ENCODE results near the gene ENTPD6. TPM values are rescaled to one million over a fixed set of nuclear protein-coding genes. Genes with fewer than 3 reads are reported as not detected.
"Not testable (repeated sequence)": the region's sequence is repeated elsewhere in the genome, so short reads cannot be mapped to it uniquely, and the experiment has no call there.

ENTPD6 gene
- total and polyA plus RNA-seq, 4 experiments from 2014 or later: 42.1 to 94.3 (median 68.0) TPM

- CTCF ChIA-PET (ENCODE audit: partially characterized antibody): no interaction called here
- H3K4me3 Mint-ChIP-seq: no peak overlapping the region
- POLR2A ChIA-PET (ENCODE audit: partially characterized antibody): no interaction called here
These were observed 37.5 kb upstream of the ENTPD6 start for GRCh38 chr20:25158043-25158442.

GRCh38 chr20:25160467-25160866, 35.0 kb upstream of the ENTPD6 start:
- Histone ChIP-seq H3K27ac (ENCODE audit: low read depth, low read length) (no peak overlapping the region), H3K4me3 (ENCODE audit: low read length in 2 of 2) (no peak overlapping the region), H3K27me3 (ENCODE audit: insufficient read depth, low read length) (no peaks in the 10 kb centered on the region), H3K4me1 (ENCODE audit: insufficient read depth, low read length) (no peaks in the 10 kb centered on the region), H3K36me3 (ENCODE audit: insufficient read depth, low read length) (no peaks in the 10 kb centered on the region), H3K9me3 (ENCODE audit: control insufficient read depth in 1 of 2, low read length in 2 of 2) (no peaks in the 10 kb centered on the region)
- H3K4me1 Mint-ChIP-seq: no peaks in the 10 kb centered on the region
- intact Hi-C loops (cut with micrococcal nuclease): no loop called here
- peaks cover 4 to 10% of the 10 kb centered on the region in 2 donors for H3K27me3 Mint-ChIP-seq
- H3K4me3 Mint-ChIP-seq: no peak overlapping the region
- DNase-seq: no peak
- no peak overlapping the region for H3K27ac Mint-ChIP-seq
- H3K9me3 Mint-ChIP-seq: peaks cover 0 to 16% (median 2%) of the 10 kb centered on the region in 8 donors
- ChIA-PET POLR2A (ENCODE audit: partially characterized antibody) (no interaction called here), CTCF (ENCODE audit: partially characterized antibody) (interaction anchor here (1.1 kb wide), 2 partner anchors 11 to 198 kb away, joined by 3 read pairs; no protein-coding TSS in a partner anchor)
- H3K36me3 Mint-ChIP-seq: peaks cover 0 to 3% of the 10 kb centered on the region in 2 donors

More at GRCh38 chr20:25158043-25158442, 37.5 kb upstream of the ENTPD6 start:
- no peaks in the 10 kb centered on the region for H3K9me3 ChIP-seq (ENCODE audit: control insufficient read depth in 1 of 2, low read length in 2 of 2)
- Mint-ChIP-seq H3K9me3 (peaks cover 0 to 6% (median 0%) of the 10 kb centered on the region in 8 donors), H3K36me3 (no peaks in the 10 kb centered on the region), H3K27me3 (peaks cover 2 to 9% of the 10 kb centered on the region in 2 donors), H3K4me1 (no peaks in the 10 kb centered on the region), H3K27ac (no peak overlapping the region)
- no peaks in the 10 kb centered on the region for H3K36me3 ChIP-seq (ENCODE audit: insufficient read depth, low read length)
- DNase-seq: no peak
- H3K27me3 ChIP-seq (ENCODE audit: insufficient read depth, low read length): no peaks in the 10 kb centered on the region
- H3K4me1 ChIP-seq (ENCODE audit: insufficient read depth, low read length): no peaks in the 10 kb centered on the region
- intact Hi-C loops (cut with micrococcal nuclease): no loop called here
- H3K27ac ChIP-seq (ENCODE audit: low read depth, low read length): no peak overlapping the region
- no peak overlapping the region for H3K4me3 ChIP-seq (ENCODE audit: low read length in 2 of 2)

GRCh38 chr20:25160897-25161296, 34.6 kb upstream of the ENTPD6 start:
- intact Hi-C loops (cut with micrococcal nuclease): no loop called here
- no peaks in the 10 kb centered on the region for H3K36me3 ChIP-seq (ENCODE audit: insufficient read depth, low read length)
- H3K4me3 Mint-ChIP-seq: no peak overlapping the region
- ChIA-PET CTCF (ENCODE audit: partially characterized antibody) (interaction anchor here (1.1 kb wide), 1 partner anchor 12 kb away, joined by 3 read pairs; no protein-coding TSS in a partner anchor), POLR2A (ENCODE audit: partially characterized antibody) (no interaction called here)
- H3K27ac ChIP-seq (ENCODE audit: low read depth, low read length): no peak overlapping the region
- H3K9me3 Mint-ChIP-seq: peaks cover 0 to 16% (median 2%) of the 10 kb centered on the region in 8 donors
- no peak for DNase-seq
- no peaks in the 10 kb centered on the region for H3K4me1 ChIP-seq (ENCODE audit: insufficient read depth, low read length)
- no peaks in the 10 kb centered on the region for H3K4me1 Mint-ChIP-seq
- H3K27ac Mint-ChIP-seq: no peak overlapping the region
- H3K27me3 Mint-ChIP-seq: peaks cover 4 to 10% of the 10 kb centered on the region in 2 donors
- H3K36me3 Mint-ChIP-seq: peaks cover 0 to 3% of the 10 kb centered on the region in 2 donors
- H3K4me3 ChIP-seq (ENCODE audit: low read length in 2 of 2): no peak overlapping the region
- H3K9me3 ChIP-seq (ENCODE audit: control insufficient read depth in 1 of 2, low read length in 2 of 2): no peaks in the 10 kb centered on the region
- no peaks in the 10 kb centered on the region for H3K27me3 ChIP-seq (ENCODE audit: insufficient read depth, low read length)

GRCh38 chr20:25165128-25165527, 30.4 kb upstream of the ENTPD6 start:
- CTCF ChIA-PET (ENCODE audit: partially characterized antibody): interaction anchor here (1.0 kb wide), 1 partner anchor 8 kb away, joined by 4 read pairs; no protein-coding TSS in a partner anchor
- no peak overlapping the region for H3K4me3 Mint-ChIP-seq
- H3K27me3 ChIP-seq (ENCODE audit: insufficient read depth, low read length): no peaks in the 10 kb centered on the region
- no peaks in the 10 kb centered on the region for H3K4me1 Mint-ChIP-seq
- H3K9me3 ChIP-seq (ENCODE audit: control insufficient read depth in 1 of 2, low read length in 2 of 2): no peaks in the 10 kb centered on the region
- no peaks in the 10 kb centered on the region for H3K36me3 ChIP-seq (ENCODE audit: insufficient read depth, low read length)
- peaks cover 10% of the 10 kb centered on the region in 2 donors for H3K27me3 Mint-ChIP-seq
- intact Hi-C loops (cut with micrococcal nuclease): no loop called here
- POLR2A ChIA-PET (ENCODE audit: partially characterized antibody): no interaction called here
- H3K27ac Mint-ChIP-seq: no peak overlapping the region
- H3K4me3 ChIP-seq (ENCODE audit: low read length in 2 of 2): no peak overlapping the region
- H3K9me3 Mint-ChIP-seq: peaks cover 0 to 16% (median 2%) of the 10 kb centered on the region in 8 donors
- no peak for DNase-seq
- H3K4me1 ChIP-seq (ENCODE audit: insufficient read depth, low read length): no peaks in the 10 kb centered on the region
- no peak overlapping the region for H3K27ac ChIP-seq (ENCODE audit: low read depth, low read length)
- peaks cover 0 to 3% of the 10 kb centered on the region in 2 donors for H3K36me3 Mint-ChIP-seq

- CTCF ChIA-PET (ENCODE audit: partially characterized antibody); intact Hi-C loops (cut with micrococcal nuclease); H3K27ac ChIP-seq (ENCODE audit: low read depth, low read length); H3K4me1 Mint-ChIP-seq; POLR2A ChIA-PET (ENCODE audit: partially characterized antibody); H3K36me3 ChIP-seq (ENCODE audit: insufficient read depth, low read length); DNase-seq; H3K27ac Mint-ChIP-seq; H3K36me3 Mint-ChIP-seq; H3K4me3 ChIP-seq (ENCODE audit: low read length in 2 of 2); H3K4me3 Mint-ChIP-seq; H3K27me3 ChIP-seq (ENCODE audit: insufficient read depth, low read length); H3K9me3 ChIP-seq (ENCODE audit: control insufficient read depth in 1 of 2, low read length in 2 of 2); H3K4me1 ChIP-seq (ENCODE audit: insufficient read depth, low read length): not testable (repeated sequence)
- peaks cover 6 to 10% of the 10 kb centered on the region in 2 donors for H3K27me3 Mint-ChIP-seq
- peaks cover 0 to 16% (median 2%) of the 10 kb centered on the region in 8 donors for H3K9me3 Mint-ChIP-seq
These were observed 29.3 kb upstream of the ENTPD6 start for GRCh38 chr20:25166105-25166782.

GRCh38 chr20:25173321-25173720, 22.2 kb upstream of the ENTPD6 start:
- Histone ChIP-seq H3K4me3 (ENCODE audit: low read length in 2 of 2) (no peak overlapping the region), H3K4me1 (ENCODE audit: insufficient read depth, low read length) (no peaks in the 10 kb centered on the region), H3K36me3 (ENCODE audit: insufficient read depth, low read length) (no peaks in the 10 kb centered on the region), H3K9me3 (ENCODE audit: control insufficient read depth in 1 of 2, low read length in 2 of 2) (no peaks in the 10 kb centered on the region), H3K27ac (ENCODE audit: low read depth, low read length) (no peak overlapping the region), H3K27me3 (ENCODE audit: insufficient read depth, low read length) (no peaks in the 10 kb centered on the region)
- intact Hi-C loops (cut with micrococcal nuclease): no loop called here
- H3K27me3 Mint-ChIP-seq: peaks cover 0 to 6% of the 10 kb centered on the region in 2 donors
- no peaks in the 10 kb centered on the region for H3K4me1 Mint-ChIP-seq
- no peak overlapping the region for H3K4me3 Mint-ChIP-seq
- CTCF ChIA-PET (ENCODE audit: partially characterized antibody): interaction anchor here (0.8 kb wide), 1 partner anchor 8 kb away, joined by 4 read pairs; no protein-coding TSS in a partner anchor
- no peak for DNase-seq
- no peak overlapping the region for H3K27ac Mint-ChIP-seq
- no peaks in the 10 kb centered on the region for H3K36me3 Mint-ChIP-seq
- H3K9me3 Mint-ChIP-seq: peaks cover 0 to 9% (median 2%) of the 10 kb centered on the region in 8 donors
- POLR2A ChIA-PET (ENCODE audit: partially characterized antibody): no interaction called here

- no peaks in the 10 kb centered on the region for H3K4me1 ChIP-seq (ENCODE audit: insufficient read depth, low read length)
- peaks cover 0 to 1% of the 10 kb centered on the region in 2 donors for H3K27me3 Mint-ChIP-seq
- no peak overlapping the region for H3K27ac ChIP-seq (ENCODE audit: low read depth, low read length)
- H3K36me3 ChIP-seq (ENCODE audit: insufficient read depth, low read length): no peaks in the 10 kb centered on the region
- no peak overlapping the region for H3K4me3 ChIP-seq (ENCODE audit: low read length in 2 of 2)
- no peaks in the 10 kb centered on the region for H3K36me3 Mint-ChIP-seq
- H3K4me1 Mint-ChIP-seq: no peaks in the 10 kb centered on the region
- no peak overlapping the region for H3K4me3 Mint-ChIP-seq
- no peaks in the 10 kb centered on the region for H3K27me3 ChIP-seq (ENCODE audit: insufficient read depth, low read length)
- no peak overlapping the region for H3K27ac Mint-ChIP-seq
- CTCF ChIA-PET (ENCODE audit: partially characterized antibody): interaction anchor here (0.8 kb wide), 2 partner anchors 9 to 114 kb away, joined by 3 to 4 read pairs; no protein-coding TSS in a partner anchor
- intact Hi-C loops (cut with micrococcal nuclease): no loop called here
- H3K9me3 ChIP-seq (ENCODE audit: control insufficient read depth in 1 of 2, low read length in 2 of 2): no peaks in the 10 kb centered on the region
- peaks cover 0 to 9% (median 2%) of the 10 kb centered on the region in 8 donors for H3K9me3 Mint-ChIP-seq
- DNase-seq: no peak
- POLR2A ChIA-PET (ENCODE audit: partially characterized antibody): no interaction called here
These were observed 21.6 kb upstream of the ENTPD6 start for GRCh38 chr20:25173886-25174308.
